CD4-positive, alpha-beta T cell (primary cell): ENCODE data around the gene CTNNA1. TPM values are rescaled to one million over a fixed set of nuclear protein-coding genes. Genes with fewer than 3 reads are reported as not detected.

Source experiments
- ATAC-seq: fragments of 200-7000 bp; cut with Tn5 transposase; one replicate; pipeline ENCODE4 v1.10.0; 2022; ENCODE audit warnings: mild to moderate bottlenecking; ENCODE audit not compliant: poor library complexity
- CTCF ChIA-PET: fragments of 350-600 bp; sonication (Branson Sonifier 250); formaldehyde crosslinking; loops from one replicate; lab custom pipeline; 2021; ENCODE audit warnings: antibody characterized with exemption, inconsistent platforms; lab: Charles Lee
- POLR2A ChIA-PET: fragments of 350-600 bp; sonication (Branson Sonifier 250); formaldehyde crosslinking; loops from one replicate; lab custom pipeline; 2021; ENCODE audit warnings: antibody characterized with exemption, inconsistent platforms; lab: Charles Lee
- DNase-seq, 14 experiments: peaks; one replicate each; pipeline ENCODE4 v3.0.0-alpha.2; 2013 to 2020; ENCODE audit warnings: mixed read lengths in 2 of 14
- H3K27ac ChIP-seq, 2 donors: one replicate each; pipeline versions ENCODE4 v1.5.1 to v1.7.0; 2013; ENCODE audit warnings: low read length in 2 of 2, low read depth in 1 of 2, mild to moderate bottlenecking in 1 of 2
- H3K27me3 ChIP-seq, 2 experiments: 1 replicate in 1 of 2; 2 replicates in 1 of 2; pipeline versions ENCODE4 v1.6.1 to v1.7.0; 2013; ENCODE audit warnings: low read length in 2 of 2, control low read depth in 1 of 2, mild to moderate bottlenecking in 1 of 2, moderate library complexity in 1 of 2; ENCODE audit not compliant: insufficient read depth in 2 of 2, control insufficient read depth in 1 of 2
- H3K36me3 ChIP-seq: one replicate; pipeline ENCODE4 v1.6.1; 2013; ENCODE audit warnings: low read length, control low read depth; ENCODE audit not compliant: insufficient read depth
- H3K4me1 ChIP-seq: one replicate; pipeline ENCODE4 v1.6.1; 2013; ENCODE audit warnings: low read length, control low read depth; ENCODE audit not compliant: insufficient read depth
- H3K4me3 ChIP-seq: one replicate; pipeline ENCODE4 v1.5.1; 2013; ENCODE audit warnings: mild to moderate bottlenecking, low read length, moderate library complexity
- H3K9me3 ChIP-seq, 2 experiments: 1 replicate in 1 of 2; 2 replicates in 1 of 2; pipeline versions ENCODE4 v1.6.1 to v1.7.0; 2013; ENCODE audit warnings: low read length in 2 of 2, mild to moderate bottlenecking in 2 of 2, control low read depth in 1 of 2, moderate library complexity in 1 of 2; ENCODE audit not compliant: control insufficient read depth in 1 of 2, insufficient read depth in 1 of 2
- H3K27ac Mint-ChIP-seq: one replicate; pipeline ENCODE4 v1.8.0; 2020; ENCODE audit warnings: mixed read lengths
- H3K27me3 Mint-ChIP-seq: one replicate; pipeline ENCODE4 v1.8.0; 2021; ENCODE audit warnings: mixed read lengths
- H3K36me3 Mint-ChIP-seq: one replicate; pipeline ENCODE4 v1.8.0; 2021; ENCODE audit warnings: low read depth, mixed read lengths
- H3K4me1 Mint-ChIP-seq: one replicate; pipeline ENCODE4 v1.8.0; 2021; ENCODE audit warnings: low read depth, mixed read lengths
- H3K4me3 Mint-ChIP-seq: one replicate; pipeline ENCODE4 v1.8.0; 2020; ENCODE audit warnings: mild to moderate bottlenecking, mixed read lengths
- H3K9me3 Mint-ChIP-seq: one replicate; pipeline ENCODE4 v1.8.0; 2020; ENCODE audit warnings: mixed read lengths
- intact Hi-C, 2 experiments: fragments of 100-400 bp; cut with DNase I in 1 of 2; cut with micrococcal nuclease in 1 of 2; formaldehyde crosslinking; loops; one replicate each; pipeline versions ENCODE4 v1.15.1 to v1.9.0; 2023 to 2025; cut with DNase I, micrococcal nuclease
- total RNA-seq, 174 experiments: library from RNA in 2 of 174; stranded (reverse) in 2 of 174; gene quantifications; one replicate each; pipeline ENCODE4 v1.2.3 and lab custom pipeline; 2021 to 2026
- TF ChIP-seq, protein P1 (sequence below): fragments of 200-600 bp; IDR thresholded peaks from one replicate; pipeline ENCODE4 v1.8.0; 2022; ENCODE audit warnings: antibody characterized with exemption, mild to moderate bottlenecking

Gene CTNNA1
- total RNA-seq, 2 experiments from 2014 or later, result 6.0 to 6.7 TPM

DNA sequence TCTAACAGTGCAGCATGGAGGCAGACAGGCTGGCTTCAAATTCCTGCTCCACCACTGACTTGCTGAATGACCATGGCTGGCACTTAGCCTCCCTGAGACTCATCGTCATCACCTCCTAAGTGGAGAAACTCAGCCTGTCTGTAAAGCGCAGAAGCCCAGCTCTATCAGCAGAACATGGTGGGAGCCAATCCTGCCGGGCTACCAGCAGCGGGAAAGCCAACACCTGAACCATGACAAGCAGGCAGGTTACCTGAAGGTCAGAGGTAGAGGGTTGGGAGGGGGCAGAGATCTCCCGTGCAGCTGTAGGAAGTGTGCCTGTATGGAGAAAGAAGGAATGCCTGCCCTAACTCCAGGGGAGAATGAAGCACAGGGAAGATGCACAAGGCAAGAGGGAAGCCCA, 194.6 kb downstream of the CTNNA1 start:
- Mint-ChIP-seq H3K27me3 (no peaks in the 10 kb centered on the region), H3K4me3 (no peak overlapping the region), H3K9me3 (no peaks in the 10 kb centered on the region), H3K36me3 (no peaks in the 10 kb centered on the region), H3K27ac (no peak overlapping the region), H3K4me1 (peaks cover 7% of the 10 kb centered on the region)
- TF ChIP-seq, protein P1, sequence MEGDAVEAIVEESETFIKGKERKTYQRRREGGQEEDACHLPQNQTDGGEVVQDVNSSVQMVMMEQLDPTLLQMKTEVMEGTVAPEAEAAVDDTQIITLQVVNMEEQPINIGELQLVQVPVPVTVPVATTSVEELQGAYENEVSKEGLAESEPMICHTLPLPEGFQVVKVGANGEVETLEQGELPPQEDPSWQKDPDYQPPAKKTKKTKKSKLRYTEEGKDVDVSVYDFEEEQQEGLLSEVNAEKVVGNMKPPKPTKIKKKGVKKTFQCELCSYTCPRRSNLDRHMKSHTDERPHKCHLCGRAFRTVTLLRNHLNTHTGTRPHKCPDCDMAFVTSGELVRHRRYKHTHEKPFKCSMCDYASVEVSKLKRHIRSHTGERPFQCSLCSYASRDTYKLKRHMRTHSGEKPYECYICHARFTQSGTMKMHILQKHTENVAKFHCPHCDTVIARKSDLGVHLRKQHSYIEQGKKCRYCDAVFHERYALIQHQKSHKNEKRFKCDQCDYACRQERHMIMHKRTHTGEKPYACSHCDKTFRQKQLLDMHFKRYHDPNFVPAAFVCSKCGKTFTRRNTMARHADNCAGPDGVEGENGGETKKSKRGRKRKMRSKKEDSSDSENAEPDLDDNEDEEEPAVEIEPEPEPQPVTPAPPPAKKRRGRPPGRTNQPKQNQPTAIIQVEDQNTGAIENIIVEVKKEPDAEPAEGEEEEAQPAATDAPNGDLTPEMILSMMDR, result no peak
- Histone ChIP-seq H3K4me1 (peaks cover 3% of the 10 kb centered on the region), H3K27me3 (no peaks in the 10 kb centered on the region), H3K27ac (no peak overlapping the region), H3K36me3 (peaks cover 6% of the 10 kb centered on the region), H3K9me3 (no peaks in the 10 kb centered on the region), H3K4me3 (no peak overlapping the region)
- intact Hi-C loops, result no loop called here
- ATAC-seq (no peak), DNase-seq (no peak)
- POLR2A ChIA-PET, result no interaction called here
- CTCF ChIA-PET, result no interaction called here

DNA sequence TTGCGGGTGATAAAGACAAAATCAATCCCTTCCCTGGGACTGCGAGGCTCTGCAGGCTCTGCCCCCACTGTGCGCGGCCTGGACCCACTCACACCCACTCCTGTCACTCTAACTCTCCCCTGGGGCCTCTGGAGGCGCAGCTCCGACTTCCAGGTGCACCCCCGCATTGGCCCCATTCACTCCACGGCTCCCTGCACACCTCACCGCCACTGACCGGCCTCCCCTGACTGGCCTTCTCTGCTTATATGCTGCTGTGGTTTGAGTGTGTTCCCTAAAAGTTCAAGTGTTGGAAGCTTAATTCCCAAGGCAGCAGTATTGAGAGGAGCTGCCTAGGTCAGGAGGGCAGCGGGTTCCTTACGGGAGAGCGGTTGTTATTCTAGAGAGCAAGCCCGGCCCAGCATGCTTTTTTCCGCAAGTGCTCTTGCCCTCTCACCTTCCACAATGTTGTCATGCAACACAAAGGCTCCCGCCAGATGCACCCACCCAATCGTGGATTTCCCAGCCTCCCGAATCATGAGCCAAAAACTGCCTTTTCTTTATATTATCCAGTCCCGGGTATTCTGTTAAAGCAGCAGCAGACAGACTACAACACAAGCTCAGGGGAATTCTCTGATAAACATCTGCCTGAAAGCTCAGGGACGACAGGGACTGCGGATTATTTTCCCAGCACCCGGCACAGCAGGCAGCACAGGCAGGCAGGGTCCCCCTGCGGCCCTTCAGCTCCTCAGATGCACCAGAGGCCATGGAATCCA, 195.4 kb downstream of the CTNNA1 start:
- DNase-seq (no peak), ATAC-seq (no peak)
- Mint-ChIP-seq H3K27me3 (no peaks in the 10 kb centered on the region), H3K4me3 (no peak overlapping the region), H3K9me3 (no peaks in the 10 kb centered on the region), H3K36me3 (no peaks in the 10 kb centered on the region), H3K4me1 (peaks cover 15% of the 10 kb centered on the region), H3K27ac (no peak overlapping the region)
- H3K4me3 ChIP-seq, result no peak overlapping the region
- CTCF ChIA-PET, result no interaction called here
- H3K27me3 ChIP-seq, result no peaks in the 10 kb centered on the region
- peaks cover 11% of the 10 kb centered on the region for H3K4me1 ChIP-seq
- no peak overlapping the region for H3K27ac ChIP-seq
- TF ChIP-seq, protein P1, result no peak
- H3K36me3 ChIP-seq, result peaks cover 6% of the 10 kb centered on the region
- POLR2A ChIA-PET, result no interaction called here
- intact Hi-C loops, result no loop called here
- no peaks in the 10 kb centered on the region for H3K9me3 ChIP-seq

DNA sequence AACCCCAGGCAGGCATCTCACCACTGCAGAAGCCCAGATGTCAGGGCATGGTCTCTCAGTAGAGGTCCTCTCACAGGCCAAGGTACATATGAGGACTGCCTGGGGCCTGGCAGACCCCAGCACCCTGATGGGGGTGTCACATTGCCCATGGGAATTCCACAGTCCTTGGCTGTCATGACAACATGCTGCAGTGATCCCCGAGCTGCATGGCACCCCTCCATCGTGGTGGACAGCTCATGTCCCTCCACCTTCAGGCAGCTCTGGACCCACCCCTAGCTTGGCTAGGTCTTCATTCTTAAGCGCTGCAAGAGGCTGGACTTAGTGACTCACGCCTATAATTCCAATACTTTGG, 196.0 kb downstream of the CTNNA1 start:
- POLR2A ChIA-PET, result no interaction called here
- ATAC-seq (no peak), DNase-seq (no peak)
- CTCF ChIA-PET, result no interaction called here
- Mint-ChIP-seq H3K27ac (no peak overlapping the region), H3K36me3 (no peaks in the 10 kb centered on the region), H3K4me1 (peaks cover 19% of the 10 kb centered on the region), H3K9me3 (no peaks in the 10 kb centered on the region), H3K27me3 (no peaks in the 10 kb centered on the region), H3K4me3 (no peak overlapping the region)
- peaks cover 14% of the 10 kb centered on the region for H3K4me1 ChIP-seq
- TF ChIP-seq, protein P1, result no peak
- peaks cover 6% of the 10 kb centered on the region for H3K36me3 ChIP-seq
- intact Hi-C loops, result no loop called here
- no peaks in the 10 kb centered on the region for H3K9me3 ChIP-seq
- no peak overlapping the region for H3K4me3 ChIP-seq
- H3K27ac ChIP-seq, result no peak overlapping the region
- H3K27me3 ChIP-seq, result no peaks in the 10 kb centered on the region
